ENCODE measurements around the gene FTO. TPM values are rescaled to one million over a fixed set of nuclear protein-coding genes. Genes with fewer than 3 reads are reported as not detected.

FTO gene
- total and polyA plus RNA-seq, 2 of the 13 experiments (the other 11 are each of a cell fraction or from before 2014, with no cell fraction given): 41.6 to 55.8 TPM

DNA sequence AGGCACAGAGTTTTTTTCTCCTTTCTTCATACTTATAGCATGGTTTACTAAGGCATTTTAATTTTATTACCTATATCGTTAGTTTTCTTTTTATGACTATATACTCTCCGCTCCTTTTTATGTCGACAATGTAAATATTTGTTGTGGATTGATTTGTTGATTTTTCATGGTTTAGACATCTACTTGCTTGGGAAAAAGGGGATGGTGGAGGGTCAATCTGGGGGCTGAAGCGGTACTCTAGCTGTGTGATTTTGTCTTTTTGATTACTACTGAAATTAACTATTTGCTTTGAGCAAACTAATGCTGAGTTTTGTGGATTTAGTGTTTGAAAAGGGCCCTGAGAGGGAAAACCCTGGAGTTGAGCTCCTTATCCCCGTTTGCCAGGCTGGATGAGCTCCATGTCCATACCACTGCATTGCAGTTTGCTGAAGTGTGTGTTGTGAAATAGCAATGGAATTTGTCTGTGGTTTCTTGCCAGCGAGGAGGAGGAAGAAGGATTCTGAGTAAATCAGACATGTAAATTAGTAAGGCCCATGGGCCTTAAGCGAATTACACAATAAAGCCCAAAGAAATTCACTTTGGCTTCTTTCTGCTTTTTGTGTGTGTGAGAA lies 72.0 kb downstream of the FTO start:
- no peak overlapping the region for H2AFZ ChIP-seq (ENCODE audit: low read length)
- no peaks in the 10 kb centered on the region for H3K36me3 ChIP-seq (replicated peaks in 1 of 2; ENCODE audit: control insufficient read depth in 1 of 2, insufficient read depth in 2 of 2, low read length in 2 of 2)
- H3K9ac ChIP-seq (ENCODE audit: insufficient read depth, low read depth, low read length): no peak overlapping the region
- no peaks in the 10 kb centered on the region for H3K27me3 ChIP-seq (ENCODE audit: control insufficient read depth in 1 of 2, insufficient read depth in 2 of 2, low read length in 2 of 2)
- WGBS (ENCODE audit: low lambda C conversion rate): 4% methylated on average over 7 of the region's 7 CpGs
- peak; percentile 81 for ATAC-seq
- peak; percentile 80 for DNase-seq (ENCODE audit: low spot score)
- peak overlapping the region; percentile 48 for H3K4me2 ChIP-seq (ENCODE audit: low read depth, low read length)
- intact Hi-C loops (cut with micrococcal nuclease; ENCODE audit: unreplicated experiment) (loop anchor here (1.0 to 10.0 kb wide), 2 partner anchors 231 to 399 kb away; no protein-coding TSS in a partner anchor), in situ Hi-C loops (cut with HindIII; ENCODE audit: extremely low pct_ligation_motif_present, low pct_unique_long_range_greater_than_20kb) (loop anchor here (10.0 kb wide), 1 partner anchor 509 kb away; the partner anchor contains the start of gene IRX3)
- peaks cover 22% of the 10 kb centered on the region for H3K79me2 ChIP-seq (ENCODE audit: insufficient read depth, low read length)
- peak overlapping the region in 2 of 3 experiments; percentile 2 to 26; a peak in 1 of 6 replicates for H3K4me3 ChIP-seq (replicated peaks in 1 of 3; ENCODE audit: insufficient read depth in 1 of 3, low read depth in 2 of 3, low read length in 3 of 3)
- ChIA-PET POLR2A (interaction anchor here (0.8 to 1.6 kb wide), 3 partner anchors 105 to 389 kb away, joined by 3 to 13 read pairs (median 3); no protein-coding TSS in a partner anchor), CTCF (ENCODE audit: low intra/inter-chr PET ratio, low total read pairs) (no interaction called here)
- no peak overlapping the region for H3K27ac ChIP-seq (ENCODE audit: extremely low read length, insufficient read depth, low read length)
- BruUV-seq (replicated peaks): no TSS peak
- no peaks in the 10 kb centered on the region for H3K9me3 ChIP-seq (ENCODE audit: low read length)
- peaks cover 71% of the 10 kb centered on the region for H3K4me1 ChIP-seq (ENCODE audit: insufficient read depth, low read length)
- H4K20me1 ChIP-seq (ENCODE audit: insufficient read depth, low read length): no peaks in the 10 kb centered on the region; the same call in 1 of the 2 replicates
- FAIRE-seq: peak; percentile 90
- TF ChIP-seq FOXP1 (IDR thresholded peaks at IDR 0.05): no peak
- peak; percentile 49 for TF ChIP-seq FOXP1 (CRISPR knock-in tag; IDR thresholded peaks at IDR 0.05)
- no peak for TF ChIP-seq TEAD2 (CRISPR knock-in tag; IDR thresholded peaks at IDR 0.05)
- peak; percentile 84 for TF ChIP-seq HHEX (CRISPR knock-in tag; IDR thresholded peaks at IDR 0.05)
- TF ChIP-seq, protein P1, sequence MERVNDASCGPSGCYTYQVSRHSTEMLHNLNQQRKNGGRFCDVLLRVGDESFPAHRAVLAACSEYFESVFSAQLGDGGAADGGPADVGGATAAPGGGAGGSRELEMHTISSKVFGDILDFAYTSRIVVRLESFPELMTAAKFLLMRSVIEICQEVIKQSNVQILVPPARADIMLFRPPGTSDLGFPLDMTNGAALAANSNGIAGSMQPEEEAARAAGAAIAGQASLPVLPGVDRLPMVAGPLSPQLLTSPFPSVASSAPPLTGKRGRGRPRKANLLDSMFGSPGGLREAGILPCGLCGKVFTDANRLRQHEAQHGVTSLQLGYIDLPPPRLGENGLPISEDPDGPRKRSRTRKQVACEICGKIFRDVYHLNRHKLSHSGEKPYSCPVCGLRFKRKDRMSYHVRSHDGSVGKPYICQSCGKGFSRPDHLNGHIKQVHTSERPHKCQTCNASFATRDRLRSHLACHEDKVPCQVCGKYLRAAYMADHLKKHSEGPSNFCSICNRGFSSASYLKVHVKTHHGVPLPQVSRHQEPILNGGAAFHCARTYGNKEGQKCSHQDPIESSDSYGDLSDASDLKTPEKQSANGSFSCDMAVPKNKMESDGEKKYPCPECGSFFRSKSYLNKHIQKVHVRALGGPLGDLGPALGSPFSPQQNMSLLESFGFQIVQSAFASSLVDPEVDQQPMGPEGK (CRISPR knock-in tag; IDR thresholded peaks at IDR 0.05): peak; percentile 40; the same call in 1 of the 2 replicates
- TF ChIP-seq DMAP1 (CRISPR knock-in tag; IDR thresholded peaks at IDR 0.05): peak; percentile 46; the same call in 1 of the 2 replicates
- TF ChIP-seq MATR3 (CRISPR knock-in tag; IDR thresholded peaks at IDR 0.05): no peak
- peak; percentile 41; the same call in 1 of the 2 replicates for TF ChIP-seq ZKSCAN8 (CRISPR knock-in tag; IDR thresholded peaks at IDR 0.05; ENCODE audit: borderline replicate concordance)
- TF ChIP-seq NFIC (IDR thresholded peaks at IDR 0.05; ENCODE audit: low read length): peak; percentile 81; the same call in 1 of the 2 replicates
- TF ChIP-seq YEATS2 (CRISPR knock-in tag; IDR thresholded peaks at IDR 0.05; ENCODE audit: borderline replicate concordance): peak; percentile 36; the same call in 1 of the 2 replicates
- TF ChIP-seq SOX5 (CRISPR knock-in tag; IDR thresholded peaks at IDR 0.05; ENCODE audit: borderline replicate concordance): peak; percentile 36; the same call in 1 of the 2 replicates
- no peak for TF ChIP-seq MEIS2 (CRISPR knock-in tag; IDR thresholded peaks at IDR 0.05)
- TF ChIP-seq, protein P2, sequence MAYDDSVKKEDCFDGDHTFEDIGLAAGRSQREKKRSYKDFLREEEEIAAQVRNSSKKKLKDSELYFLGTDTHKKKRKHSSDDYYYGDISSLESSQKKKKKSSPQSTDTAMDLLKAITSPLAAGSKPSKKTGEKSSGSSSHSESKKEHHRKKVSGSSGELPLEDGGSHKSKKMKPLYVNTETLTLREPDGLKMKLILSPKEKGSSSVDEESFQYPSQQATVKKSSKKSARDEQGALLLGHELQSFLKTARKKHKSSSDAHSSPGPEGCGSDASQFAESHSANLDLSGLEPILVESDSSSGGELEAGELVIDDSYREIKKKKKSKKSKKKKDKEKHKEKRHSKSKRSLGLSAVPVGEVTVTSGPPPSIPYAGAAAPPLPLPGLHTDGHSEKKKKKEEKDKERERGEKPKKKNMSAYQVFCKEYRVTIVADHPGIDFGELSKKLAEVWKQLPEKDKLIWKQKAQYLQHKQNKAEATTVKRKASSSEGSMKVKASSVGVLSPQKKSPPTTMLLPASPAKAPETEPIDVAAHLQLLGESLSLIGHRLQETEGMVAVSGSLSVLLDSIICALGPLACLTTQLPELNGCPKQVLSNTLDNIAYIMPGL (CRISPR knock-in tag; IDR thresholded peaks at IDR 0.05; ENCODE audit: borderline replicate concordance in 1 of 2, low read depth in 1 of 2): 0 out of 4 replicates have a peak, but pooled peaks of 1 of the 2 experiments have one; percentile 21
- no peak for TF ChIP-seq DPF2 (CRISPR knock-in tag; IDR thresholded peaks at IDR 0.05; ENCODE audit: borderline replicate concordance, low read depth)
- TF ChIP-seq KDM3A (CRISPR knock-in tag; IDR thresholded peaks at IDR 0.05; ENCODE audit: low read depth): 0 out of 2 replicates have a peak, but pooled peaks have one; percentile 33
- peak; percentile 39; the same call in 1 of the 2 replicates for TF ChIP-seq ZMYM4 (CRISPR knock-in tag; IDR thresholded peaks at IDR 0.05)
- peak; percentile 62; the same call in 1 of the 2 replicates for TF ChIP-seq ZNF331 (CRISPR knock-in tag; IDR thresholded peaks at IDR 0.05)
- TF ChIP-seq ZNF101 (CRISPR knock-in tag; IDR thresholded peaks at IDR 0.05; ENCODE audit: borderline replicate concordance, low read depth): no peak
- TF ChIP-seq FOXK1 (CRISPR knock-in tag; IDR thresholded peaks at IDR 0.05; ENCODE audit: borderline replicate concordance, low read depth): peak; percentile 37; the same call in 1 of the 2 replicates
